HL-60 (cell line): Measurements from ENCODE around the gene HMGB1.

Experiments used
- DNase-seq, 2 experiments: peaks; one replicate each; pipeline ENCODE4 v3.0.0-alpha.2; 2010 to 2020; ENCODE audit warnings: low read depth in 1 of 2, low spot score in 1 of 2
- H3K27ac ChIP-seq: fragments of 250-450 bp; sonication (Bioruptor Pico); replicated peaks from 2 replicates; pipeline ENCODE4 v1.5.1; 2020; ENCODE audit warnings: mild to moderate bottlenecking, moderate library complexity
- H3K27me3 ChIP-seq: fragments of 250-450 bp; sonication (Bioruptor Pico); 2 replicates; pipeline ENCODE4 v1.5.1; 2021; ENCODE audit warnings: mild to moderate bottlenecking, moderate library complexity; ENCODE audit not compliant: insufficient read depth, poor library complexity, severe bottlenecking
- H3K4me3 ChIP-seq: replicated peaks from 2 replicates; pipeline ENCODE4 v1.5.1; 2011; ENCODE audit warnings: mild to moderate bottlenecking, control low read depth, low read length; ENCODE audit not compliant: insufficient read depth
- GABPA ChIP-seq: IDR thresholded peaks from 2 replicates; pipeline ENCODE4 v1.6.1; 2012; ENCODE audit warnings: low read depth
- POLR2AphosphoS5 ChIP-seq: IDR thresholded peaks from 2 replicates; pipeline ENCODE4 v1.6.1; 2012; ENCODE audit warnings: low read depth
- SPI1 ChIP-seq: IDR thresholded peaks from 2 replicates; pipeline ENCODE4 v1.6.1; 2012; ENCODE audit warnings: low read depth, mild to moderate bottlenecking, borderline replicate concordance
- TF ChIP-seq, protein P1 (sequence below): IDR thresholded peaks from one replicate; pipeline ENCODE4 v1.5.1; 2011; ENCODE audit warnings: low read length, control low read depth, inconsistent platforms; ENCODE audit not compliant: insufficient read depth
- TF ChIP-seq, protein P2 (sequence below): IDR thresholded peaks from 2 replicates; pipeline ENCODE4 v1.6.1; 2012; ENCODE audit warnings: low read depth; ENCODE audit not compliant: insufficient replicate concordance

HMGB1 gene

DNA sequence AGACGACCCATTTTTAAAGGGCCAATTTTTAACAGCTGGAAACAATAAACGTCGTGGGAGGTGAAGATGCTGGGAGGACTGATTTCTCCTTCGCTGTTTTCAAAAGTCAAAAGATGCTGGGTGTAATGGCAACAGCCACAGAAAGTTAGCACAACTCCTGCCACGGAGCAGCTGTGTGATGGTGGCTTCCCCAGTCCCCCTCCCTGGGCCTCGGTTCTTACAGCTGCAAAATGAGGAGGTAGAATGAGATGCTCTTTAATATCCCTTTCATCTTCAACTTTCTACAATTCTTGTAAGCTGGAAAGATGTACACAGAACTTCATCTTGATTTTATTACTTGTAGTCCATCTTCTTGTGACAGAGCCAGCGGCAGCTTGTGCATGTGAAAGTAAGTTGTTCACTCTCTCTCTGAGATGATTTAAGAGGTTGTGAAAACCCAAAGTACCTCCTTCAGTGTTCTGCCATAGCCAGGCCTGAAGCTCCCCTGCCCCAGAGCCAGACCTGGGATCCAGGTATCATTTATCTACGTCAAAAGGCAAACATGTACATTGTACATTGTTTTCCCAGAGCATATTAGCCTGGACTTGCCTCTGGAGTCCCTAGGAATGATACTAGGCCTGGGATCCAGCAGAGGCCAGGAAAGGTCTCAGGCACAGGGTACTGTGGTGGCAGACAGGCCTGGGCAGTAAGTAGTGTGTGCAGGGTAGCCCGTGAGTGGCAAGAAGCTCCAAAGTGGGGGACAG is 46.8 kb downstream of the HMGB1 start:
- TF ChIP-seq POLR2AphosphoS5 (no peak), GABPA (no peak), SPI1 (no peak)
- TF ChIP-seq, protein P1, sequence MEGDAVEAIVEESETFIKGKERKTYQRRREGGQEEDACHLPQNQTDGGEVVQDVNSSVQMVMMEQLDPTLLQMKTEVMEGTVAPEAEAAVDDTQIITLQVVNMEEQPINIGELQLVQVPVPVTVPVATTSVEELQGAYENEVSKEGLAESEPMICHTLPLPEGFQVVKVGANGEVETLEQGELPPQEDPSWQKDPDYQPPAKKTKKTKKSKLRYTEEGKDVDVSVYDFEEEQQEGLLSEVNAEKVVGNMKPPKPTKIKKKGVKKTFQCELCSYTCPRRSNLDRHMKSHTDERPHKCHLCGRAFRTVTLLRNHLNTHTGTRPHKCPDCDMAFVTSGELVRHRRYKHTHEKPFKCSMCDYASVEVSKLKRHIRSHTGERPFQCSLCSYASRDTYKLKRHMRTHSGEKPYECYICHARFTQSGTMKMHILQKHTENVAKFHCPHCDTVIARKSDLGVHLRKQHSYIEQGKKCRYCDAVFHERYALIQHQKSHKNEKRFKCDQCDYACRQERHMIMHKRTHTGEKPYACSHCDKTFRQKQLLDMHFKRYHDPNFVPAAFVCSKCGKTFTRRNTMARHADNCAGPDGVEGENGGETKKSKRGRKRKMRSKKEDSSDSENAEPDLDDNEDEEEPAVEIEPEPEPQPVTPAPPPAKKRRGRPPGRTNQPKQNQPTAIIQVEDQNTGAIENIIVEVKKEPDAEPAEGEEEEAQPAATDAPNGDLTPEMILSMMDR, result no peak
- TF ChIP-seq, protein P2, sequence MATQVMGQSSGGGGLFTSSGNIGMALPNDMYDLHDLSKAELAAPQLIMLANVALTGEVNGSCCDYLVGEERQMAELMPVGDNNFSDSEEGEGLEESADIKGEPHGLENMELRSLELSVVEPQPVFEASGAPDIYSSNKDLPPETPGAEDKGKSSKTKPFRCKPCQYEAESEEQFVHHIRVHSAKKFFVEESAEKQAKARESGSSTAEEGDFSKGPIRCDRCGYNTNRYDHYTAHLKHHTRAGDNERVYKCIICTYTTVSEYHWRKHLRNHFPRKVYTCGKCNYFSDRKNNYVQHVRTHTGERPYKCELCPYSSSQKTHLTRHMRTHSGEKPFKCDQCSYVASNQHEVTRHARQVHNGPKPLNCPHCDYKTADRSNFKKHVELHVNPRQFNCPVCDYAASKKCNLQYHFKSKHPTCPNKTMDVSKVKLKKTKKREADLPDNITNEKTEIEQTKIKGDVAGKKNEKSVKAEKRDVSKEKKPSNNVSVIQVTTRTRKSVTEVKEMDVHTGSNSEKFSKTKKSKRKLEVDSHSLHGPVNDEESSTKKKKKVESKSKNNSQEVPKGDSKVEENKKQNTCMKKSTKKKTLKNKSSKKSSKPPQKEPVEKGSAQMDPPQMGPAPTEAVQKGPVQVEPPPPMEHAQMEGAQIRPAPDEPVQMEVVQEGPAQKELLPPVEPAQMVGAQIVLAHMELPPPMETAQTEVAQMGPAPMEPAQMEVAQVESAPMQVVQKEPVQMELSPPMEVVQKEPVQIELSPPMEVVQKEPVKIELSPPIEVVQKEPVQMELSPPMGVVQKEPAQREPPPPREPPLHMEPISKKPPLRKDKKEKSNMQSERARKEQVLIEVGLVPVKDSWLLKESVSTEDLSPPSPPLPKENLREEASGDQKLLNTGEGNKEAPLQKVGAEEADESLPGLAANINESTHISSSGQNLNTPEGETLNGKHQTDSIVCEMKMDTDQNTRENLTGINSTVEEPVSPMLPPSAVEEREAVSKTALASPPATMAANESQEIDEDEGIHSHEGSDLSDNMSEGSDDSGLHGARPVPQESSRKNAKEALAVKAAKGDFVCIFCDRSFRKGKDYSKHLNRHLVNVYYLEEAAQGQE, result no peak

DNA sequence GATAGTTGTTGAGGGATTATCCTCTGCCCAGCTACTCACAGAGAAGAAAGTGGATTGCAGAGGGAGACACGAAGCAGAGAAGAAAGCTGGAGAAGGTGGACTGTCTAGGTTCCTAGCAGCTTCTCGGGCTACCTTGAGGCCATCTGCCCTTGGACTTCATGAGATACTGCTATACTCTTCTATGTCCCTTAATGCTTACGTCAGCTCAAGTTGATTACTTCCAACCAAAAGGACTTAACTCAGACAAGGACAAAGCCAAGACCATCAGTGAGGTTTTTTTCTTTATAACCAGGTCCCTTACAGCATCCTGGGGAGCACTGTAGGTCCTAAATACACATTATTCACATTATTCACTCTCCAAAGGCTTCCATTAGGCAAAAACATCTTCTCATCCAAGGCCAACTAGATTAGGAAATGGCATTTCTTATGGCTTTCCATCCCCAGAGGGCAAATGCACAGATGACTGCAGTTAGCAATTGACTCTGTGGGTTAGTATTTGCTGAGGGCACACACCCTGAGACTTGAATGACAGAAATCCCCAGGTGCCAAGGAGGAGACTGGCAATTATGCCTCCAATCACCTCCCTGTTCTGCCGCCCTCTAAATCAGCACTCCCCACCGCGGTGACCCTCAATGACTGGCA is 47.5 kb downstream of the HMGB1 start:
- Histone ChIP-seq H3K27ac (no peak overlapping the region), H3K4me3 (no peak overlapping the region), H3K27me3 (no peaks in the 10 kb centered on the region)
- TF ChIP-seq GABPA (no peak), SPI1 (no peak), POLR2AphosphoS5 (no peak)
- TF ChIP-seq, protein P1, result no peak
- TF ChIP-seq, protein P2, result no peak
- no peak for DNase-seq

More for the DNA sequence above, 46.8 kb downstream of the HMGB1 start:
- no peak overlapping the region for H3K4me3 ChIP-seq
- no peak overlapping the region for H3K27ac ChIP-seq
- no peak for DNase-seq
- H3K27me3 ChIP-seq, result no peaks in the 10 kb centered on the region

DNA sequence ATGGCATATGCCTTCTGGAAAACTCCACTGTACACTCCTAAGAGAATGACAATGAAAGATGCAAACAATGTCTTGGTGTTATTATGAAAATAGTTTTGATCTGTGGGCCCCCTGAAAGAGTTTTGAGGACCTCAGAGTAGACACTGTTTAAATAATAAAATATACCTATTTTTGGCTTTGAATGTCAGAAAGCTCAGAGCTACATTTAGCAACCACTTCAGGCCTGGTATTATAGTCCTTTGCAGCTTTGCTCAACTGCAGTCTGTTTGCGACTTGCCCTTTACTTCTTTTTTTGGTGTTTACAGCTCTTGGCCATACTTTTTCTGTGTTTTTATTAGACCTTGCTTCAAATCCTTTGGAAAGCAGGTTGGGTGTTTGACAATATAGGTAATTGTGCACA is 49.3 kb downstream of the HMGB1 start:
- Histone ChIP-seq H3K27ac (no peak overlapping the region), H3K4me3 (no peak overlapping the region), H3K27me3 (no peaks in the 10 kb centered on the region)
- TF ChIP-seq POLR2AphosphoS5 (no peak), SPI1 (no peak), GABPA (no peak)
- TF ChIP-seq, protein P2, result no peak
- TF ChIP-seq, protein P1, result no peak
- no peak for DNase-seq
